Panc1 (cell line): ENCODE results near the gene CYP2E1. TPM values are rescaled to one million over a fixed set of nuclear protein-coding genes. Genes with fewer than 3 reads are reported as not detected.

Experiments used
- ATAC-seq: fragments of 200-7000 bp; cut with Tn5 transposase; 2 replicates; pipeline ENCODE4 v1.9.1; 2020; ENCODE audit warnings: mild to moderate bottlenecking, moderate library complexity
- BruUV-seq: library from RNA; stranded (reverse); fragments of 400-500 nt; replicated peaks from 2 replicates; lab custom pipeline; 2021; lab: Mats Ljungman, UMichigan
- CTCF ChIA-PET: fragments of 300-600 bp; sonication (Branson Sonifier 250); formaldehyde crosslinking; loops from one replicate; lab custom pipeline; 2022; ENCODE audit warnings: antibody characterized with exemption; lab: Charles Lee
- POLR2A ChIA-PET: fragments of 300-600 bp; sonication (Branson Sonifier 250); formaldehyde crosslinking; loops from one replicate; lab custom pipeline; 2022; ENCODE audit warnings: antibody characterized with exemption; lab: Charles Lee
- DNase-seq: peaks from one replicate; pipeline ENCODE4 v3.0.0-alpha.2; 2010; ENCODE audit warnings: low read depth, low spot score
- H3K27ac ChIP-seq: 2 replicates; pipeline ENCODE4 v1.5.1; 2011; ENCODE audit warnings: mild to moderate bottlenecking, low read length, inconsistent platforms
- H3K27me3 ChIP-seq: fragments of 200-500 bp; sonication (Bioruptor generic); 2 replicates; pipeline ENCODE4 v1.6.0; 2014; ENCODE audit warnings: low read length, inconsistent platforms; ENCODE audit not compliant: control insufficient read depth, insufficient read depth
- H3K36me3 ChIP-seq: fragments of 200-500 bp; sonication (Bioruptor generic); 2 replicates; pipeline ENCODE4 v1.5.1; 2014; ENCODE audit warnings: inconsistent platforms, mild to moderate bottlenecking, low read length, moderate library complexity; ENCODE audit not compliant: control insufficient read depth, insufficient read depth
- H3K4me1 ChIP-seq: 2 replicates; pipeline ENCODE4 v1.5.1; 2011; ENCODE audit warnings: inconsistent platforms, mild to moderate bottlenecking, low read length, moderate library complexity; ENCODE audit not compliant: control insufficient read depth, insufficient read depth
- H3K4me3 ChIP-seq, 2 experiments: 2 replicates each; pipeline ENCODE4 v1.5.1; 2011 to 2012; ENCODE audit warnings: low read depth in 2 of 2, low read length in 2 of 2, mild to moderate bottlenecking in 2 of 2, inconsistent platforms in 1 of 2, moderate library complexity in 1 of 2
- H3K9me3 ChIP-seq: fragments of 200-500 bp; sonication (Bioruptor generic); 2 replicates; pipeline ENCODE4 v1.5.1; 2014; ENCODE audit warnings: low read depth, mild to moderate bottlenecking, inconsistent platforms, low read length, moderate library complexity; ENCODE audit not compliant: control insufficient read depth, insufficient read depth
- CTCF ChIP-seq: fragments of 450-650 bp; IDR thresholded peaks from 2 replicates; pipeline ENCODE4 v1.5.1; 2017; ENCODE audit warnings: mild to moderate bottlenecking
- POLR2AphosphoS5 ChIP-seq: IDR thresholded peaks from 2 replicates; pipeline ENCODE4 v1.6.1; 2012; ENCODE audit warnings: mild to moderate bottlenecking, low read depth, low read length, moderate library complexity
- REST ChIP-seq, 2 experiments: IDR thresholded peaks; 2 replicates each; pipeline ENCODE4 v1.6.1; 2011 to 2012; ENCODE audit warnings: low read depth in 2 of 2, control low read depth in 1 of 2, low read length in 1 of 2, mild to moderate bottlenecking in 1 of 2, moderate library complexity in 1 of 2; ENCODE audit not compliant: insufficient read depth in 1 of 2
- SIN3A ChIP-seq: IDR thresholded peaks from 2 replicates; pipeline ENCODE4 v1.6.1; 2012; ENCODE audit warnings: low read depth, mild to moderate bottlenecking, low read length, moderate library complexity, borderline replicate concordance; ENCODE audit not compliant: insufficient read depth
- TCF7L2 ChIP-seq: IDR thresholded peaks from 2 replicates; pipeline ENCODE4 v1.6.1; 2011; ENCODE audit warnings: mild to moderate bottlenecking, low read depth, low read length, inconsistent platforms
- in situ Hi-C: cut with HindIII; loops from 2 replicates; pipeline ENCODE4 v1.10.0; 2016; ENCODE audit warnings: low sequenced_read_pairs, low pct_unique_long_range_greater_than_20kb
- intact Hi-C: fragments of 100-400 bp; cut with micrococcal nuclease; formaldehyde crosslinking; loops from one replicate; pipeline ENCODE4 v1.10.0; 2022; ENCODE audit not compliant: unreplicated experiment
- total RNA-seq: library from RNA; stranded (reverse); gene quantifications from one replicate; pipeline ENCODE4 v1.2.1, GENCODE V29; 2021; ENCODE audit not compliant: unreplicated experiment

The CYP2E1 gene
- total RNA-seq, 1 experiment from 2014 or later, result 1.1 TPM

- intact Hi-C loops (no loop called here), in situ Hi-C loops (no loop called here)
- H3K9me3 ChIP-seq, result peaks cover 7% of the 10 kb centered on the region; the same call in 1 of the 2 replicates
- BruUV-seq, result no TSS peak
- POLR2A ChIA-PET, result no interaction called here
- H3K36me3 ChIP-seq, result no peaks in the 10 kb centered on the region
- H3K27ac ChIP-seq, result no peak overlapping the region
- H3K4me1 ChIP-seq, result peaks cover 5% of the 10 kb centered on the region; the same call in 1 of the 2 replicates
- ATAC-seq, result no peak
- H3K27me3 ChIP-seq, result peaks cover 9% of the 10 kb centered on the region; the same call in 1 of the 2 replicates
- H3K4me3 ChIP-seq, result no peak overlapping the region
- TF ChIP-seq POLR2AphosphoS5, result no peak
- TF ChIP-seq TCF7L2, result no peak
- no peak for TF ChIP-seq REST (IDR thresholded peaks at IDR 0.05; ENCODE audit: insufficient read depth in 1 of 2, low read depth in 2 of 2, low read length in 1 of 2)
- TF ChIP-seq CTCF, result no peak
- CTCF ChIA-PET, result no interaction called here
- DNase-seq, result no peak
Measured at GRCh38 chr10:133525444-133525843, 1.7 kb upstream of the CYP2E1 start.

- ChIA-PET POLR2A (no interaction called here), CTCF (no interaction called here)
- in situ Hi-C loops, result no loop called here
- no peaks in the 10 kb centered on the region for H3K4me1 ChIP-seq
- intact Hi-C loops, result no loop called here
- ATAC-seq (no peak), DNase-seq (no peak)
- TF ChIP-seq POLR2AphosphoS5, result no peak
- no peak for TF ChIP-seq TCF7L2
- no peak for TF ChIP-seq REST (IDR thresholded peaks at IDR 0.05; ENCODE audit: insufficient read depth in 1 of 2, low read depth in 2 of 2, low read length in 1 of 2)
- no peak for TF ChIP-seq CTCF
- TF ChIP-seq SIN3A, result no peak
- H3K9me3 ChIP-seq, result peaks cover 7% of the 10 kb centered on the region; the same call in 1 of the 2 replicates
- no peak overlapping the region for H3K27ac ChIP-seq
- BruUV-seq, result no TSS peak
- H3K36me3 ChIP-seq, result no peaks in the 10 kb centered on the region
- H3K4me3 ChIP-seq, result peak overlapping the region in 1 of 2 experiments; percentile 30; a peak in 2 of 4 replicates
- peaks cover 7% of the 10 kb centered on the region; the same call in 1 of the 2 replicates for H3K27me3 ChIP-seq
Measured at GRCh38 chr10:133527771-133528271, 658 bp downstream of the CYP2E1 start.
